Kidney (tissue), 14 donors: ENCODE measurements around the gene XAF1. TPM values are rescaled to one million over a fixed set of nuclear protein-coding genes. Genes with fewer than 3 reads are reported as not detected.
"Not testable (repeated sequence)": the region's sequence is repeated elsewhere in the genome, so short reads cannot be mapped to it uniquely, and the experiment has no call there.

Experiments used
- DNase-seq, 5 donors: peaks; one replicate each; pipeline ENCODE4 v3.0.0-alpha.2; 2013 to 2020
- FAIRE-seq: peaks from 2 replicates; lab custom pipeline; 2012; peaks lifted over from hg19 to GRCh38; lab: Jason Lieb, UNC
- H3K27ac ChIP-seq, 2 donors: one replicate each; pipeline ENCODE4 v1.7.0; 2013; ENCODE audit warnings: low read depth in 2 of 2, low read length in 2 of 2, inconsistent platforms in 1 of 2
- H3K27me3 ChIP-seq: one replicate; pipeline ENCODE4 v1.7.1; 2013; ENCODE audit warnings: low read length, inconsistent platforms; ENCODE audit not compliant: control insufficient read depth, insufficient read depth
- H3K36me3 ChIP-seq, 3 donors: one replicate each; pipeline versions ENCODE4 v1.7.0 to v1.7.1; 2013; ENCODE audit warnings: low read length in 3 of 3, control low read depth in 1 of 3, inconsistent platforms in 1 of 3; ENCODE audit not compliant: insufficient read depth in 3 of 3, control insufficient read depth in 2 of 3
- H3K4me1 ChIP-seq, 3 donors: one replicate each; pipeline versions ENCODE4 v1.7.0 to v1.7.1; 2013; ENCODE audit warnings: low read length in 3 of 3, inconsistent platforms in 1 of 3, low read depth in 1 of 3; ENCODE audit not compliant: control insufficient read depth in 2 of 3, insufficient read depth in 2 of 3
- H3K4me3 ChIP-seq, 3 donors: one replicate each; pipeline versions ENCODE4 v1.7.0 to v1.8.1; 2013; ENCODE audit warnings: low read length in 3 of 3, control low read depth in 1 of 3, inconsistent platforms in 1 of 3
- H3K9ac ChIP-seq, 3 donors: one replicate each; pipeline versions ENCODE4 v1.7.0 to v1.7.1; 2013; ENCODE audit warnings: low read length in 3 of 3, control low read depth in 1 of 3, inconsistent platforms in 1 of 3
- H3K9me3 ChIP-seq, 3 donors: one replicate each; pipeline versions ENCODE4 v1.7.0 to v1.7.1; 2013; ENCODE audit warnings: low read length in 3 of 3, control low read depth in 1 of 3, inconsistent platforms in 1 of 3; ENCODE audit not compliant: control insufficient read depth in 2 of 3, insufficient read depth in 1 of 3
- intact Hi-C: fragments of 100-400 bp; cut with DNase I; formaldehyde crosslinking; loops from one replicate; pipeline ENCODE4 v1.11.1; 2022
- polyA plus RNA-seq: library from polyadenylated mRNA; stranded (reverse); fragments of 350-450 nt; fragmentation: Illumina TruSeq; extraction: RNeasy Lipid Tissue Mini Kit (QIAGEN cat#74804); gene quantifications from one replicate; pipeline ENCODE4 v1.2.3, GENCODE V29; 2014; ENCODE audit warnings: low read depth, low replicate concordance; ENCODE audit not compliant: insufficient read depth
- total RNA-seq: library from RNA; stranded (reverse); fragmentation: NEBNext Ultra II Directional; extraction: Animal tissue kit (Norgen Biotek cat#: 25700); gene quantifications from one replicate; pipeline ENCODE4 v1.2.1, GENCODE V29; 2021
- TF ChIP-seq, protein P1 (sequence below): IDR thresholded peaks from 3 replicates; pipeline ENCODE4 v1.5.1; 2012; ENCODE audit warnings: mild to moderate bottlenecking, moderate library complexity, borderline replicate concordance; ENCODE audit not compliant: insufficient read depth; ENCODE audit errors: extremely low read depth
- donor health status: control.
- donor health status: control.
- donor health status: control.
- donor health status: control.
- donor health status: control.
- donor health status: DM: yes; HTN: yes; CAD: no.
- donor health status: Normal renal cell carcinoma (clear cell type).

XAF1 gene
- total and polyA plus RNA-seq, 2 donors from 2014 or later: 7.9 to 35.3 TPM

DNA sequence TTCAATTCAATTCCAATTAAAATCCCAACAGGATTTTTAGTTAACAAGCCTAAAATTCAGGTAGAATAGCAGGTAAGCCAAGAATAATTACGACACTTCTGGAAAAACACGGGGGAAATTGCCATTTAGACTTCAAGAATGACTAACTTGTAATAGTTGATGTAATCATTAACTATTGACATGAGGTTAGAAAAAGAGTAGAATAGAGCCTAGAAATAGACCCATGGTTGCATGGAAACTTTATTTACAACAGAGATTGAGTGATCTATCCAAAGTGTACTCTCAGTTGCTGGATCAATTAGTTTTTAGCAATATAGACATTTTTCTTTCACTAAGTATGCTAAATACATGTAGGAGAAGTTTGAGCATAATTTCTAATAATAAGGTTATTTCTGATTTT lies 39.1 kb upstream of the XAF1 start:
- no peak overlapping the region for H3K4me3 ChIP-seq
- no peak overlapping the region for H3K27ac ChIP-seq
- no peak for FAIRE-seq
- no peaks in the 10 kb centered on the region for H3K4me1 ChIP-seq
- peaks cover 4% of the 10 kb centered on the region for H3K27me3 ChIP-seq
- no peaks in the 10 kb centered on the region for H3K36me3 ChIP-seq
- H3K9me3 ChIP-seq: no peaks in the 10 kb centered on the region
- no peak for DNase-seq
- no peak overlapping the region for H3K9ac ChIP-seq
- TF ChIP-seq, protein P1, sequence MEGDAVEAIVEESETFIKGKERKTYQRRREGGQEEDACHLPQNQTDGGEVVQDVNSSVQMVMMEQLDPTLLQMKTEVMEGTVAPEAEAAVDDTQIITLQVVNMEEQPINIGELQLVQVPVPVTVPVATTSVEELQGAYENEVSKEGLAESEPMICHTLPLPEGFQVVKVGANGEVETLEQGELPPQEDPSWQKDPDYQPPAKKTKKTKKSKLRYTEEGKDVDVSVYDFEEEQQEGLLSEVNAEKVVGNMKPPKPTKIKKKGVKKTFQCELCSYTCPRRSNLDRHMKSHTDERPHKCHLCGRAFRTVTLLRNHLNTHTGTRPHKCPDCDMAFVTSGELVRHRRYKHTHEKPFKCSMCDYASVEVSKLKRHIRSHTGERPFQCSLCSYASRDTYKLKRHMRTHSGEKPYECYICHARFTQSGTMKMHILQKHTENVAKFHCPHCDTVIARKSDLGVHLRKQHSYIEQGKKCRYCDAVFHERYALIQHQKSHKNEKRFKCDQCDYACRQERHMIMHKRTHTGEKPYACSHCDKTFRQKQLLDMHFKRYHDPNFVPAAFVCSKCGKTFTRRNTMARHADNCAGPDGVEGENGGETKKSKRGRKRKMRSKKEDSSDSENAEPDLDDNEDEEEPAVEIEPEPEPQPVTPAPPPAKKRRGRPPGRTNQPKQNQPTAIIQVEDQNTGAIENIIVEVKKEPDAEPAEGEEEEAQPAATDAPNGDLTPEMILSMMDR: no peak
- intact Hi-C loops: no loop called here

- Histone ChIP-seq H3K27me3 (no peaks in the 10 kb centered on the region), H3K4me1 (no peaks in the 10 kb centered on the region), H3K27ac (no peak overlapping the region), H3K9ac (no peak overlapping the region), H3K36me3 (no peaks in the 10 kb centered on the region), H3K9me3 (no peaks in the 10 kb centered on the region), H3K4me3 (no peak overlapping the region)
- intact Hi-C loops: no loop called here
- DNase-seq: no peak
- TF ChIP-seq, protein P1: no peak
- no peak for FAIRE-seq
Measured at GRCh38 chr17:6721744-6722143, 34.1 kb upstream of the XAF1 start.

DNA sequence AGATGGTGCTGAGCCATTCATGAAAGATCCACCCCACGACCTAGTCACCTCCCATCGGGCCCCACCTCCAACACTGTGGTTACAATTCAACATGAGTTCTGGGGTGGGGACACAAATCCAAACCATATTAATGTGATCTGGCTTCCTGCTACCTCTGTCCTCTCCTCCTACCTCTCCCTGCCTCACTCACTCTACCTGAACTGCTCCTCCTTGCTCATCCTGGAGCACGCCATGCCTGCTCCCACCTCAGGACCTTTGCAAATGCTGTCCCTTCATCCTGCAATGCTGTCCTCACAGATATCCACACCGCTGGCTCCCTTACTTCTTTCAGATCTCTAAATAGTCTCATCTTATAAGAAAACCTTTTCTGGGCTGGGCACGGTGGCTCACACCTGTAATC lies 31.8 kb upstream of the XAF1 start:
- FAIRE-seq: no peak
- H3K4me3 ChIP-seq: no peak overlapping the region
- H3K27me3 ChIP-seq: no peaks in the 10 kb centered on the region
- no peak for DNase-seq
- TF ChIP-seq, protein P1: no peak
- H3K9ac ChIP-seq: no peak overlapping the region
- no peaks in the 10 kb centered on the region for H3K9me3 ChIP-seq
- no peaks in the 10 kb centered on the region for H3K4me1 ChIP-seq
- no peaks in the 10 kb centered on the region for H3K36me3 ChIP-seq
- intact Hi-C loops: no loop called here
- no peak overlapping the region for H3K27ac ChIP-seq

- H3K27ac ChIP-seq: no peak overlapping the region
- TF ChIP-seq, protein P1: no peak
- DNase-seq (no peak), FAIRE-seq (no peak)
- no peaks in the 10 kb centered on the region for H3K36me3 ChIP-seq
- no peak overlapping the region for H3K9ac ChIP-seq
- intact Hi-C loops: no loop called here
- no peaks in the 10 kb centered on the region for H3K4me1 ChIP-seq
- H3K9me3 ChIP-seq: no peaks in the 10 kb centered on the region
- no peak overlapping the region for H3K4me3 ChIP-seq
- H3K27me3 ChIP-seq: no peaks in the 10 kb centered on the region
Measured at GRCh38 chr17:6729531-6729930, 26.3 kb upstream of the XAF1 start.

- H3K36me3 ChIP-seq, H3K27me3 ChIP-seq, H3K9ac ChIP-seq, DNase-seq, H3K27ac ChIP-seq, H3K9me3 ChIP-seq, H3K4me1 ChIP-seq, intact Hi-C loops, FAIRE-seq, H3K4me3 ChIP-seq: not testable (repeated sequence)
Measured at GRCh38 chr17:6746665-6747064, 9.2 kb upstream of the XAF1 start.
